GM19238 (cell line): ENCODE results near the gene RGS16.
A peak's percentile ranks its signal among the peaks of the same experiment; 100 is the strongest.

Experiments
- DNase-seq: peaks from one replicate; pipeline ENCODE4 v3.0.0; 2011; ENCODE audit warnings: low spot score; ENCODE audit not compliant: insufficient read length

The RGS16 gene

DNA sequence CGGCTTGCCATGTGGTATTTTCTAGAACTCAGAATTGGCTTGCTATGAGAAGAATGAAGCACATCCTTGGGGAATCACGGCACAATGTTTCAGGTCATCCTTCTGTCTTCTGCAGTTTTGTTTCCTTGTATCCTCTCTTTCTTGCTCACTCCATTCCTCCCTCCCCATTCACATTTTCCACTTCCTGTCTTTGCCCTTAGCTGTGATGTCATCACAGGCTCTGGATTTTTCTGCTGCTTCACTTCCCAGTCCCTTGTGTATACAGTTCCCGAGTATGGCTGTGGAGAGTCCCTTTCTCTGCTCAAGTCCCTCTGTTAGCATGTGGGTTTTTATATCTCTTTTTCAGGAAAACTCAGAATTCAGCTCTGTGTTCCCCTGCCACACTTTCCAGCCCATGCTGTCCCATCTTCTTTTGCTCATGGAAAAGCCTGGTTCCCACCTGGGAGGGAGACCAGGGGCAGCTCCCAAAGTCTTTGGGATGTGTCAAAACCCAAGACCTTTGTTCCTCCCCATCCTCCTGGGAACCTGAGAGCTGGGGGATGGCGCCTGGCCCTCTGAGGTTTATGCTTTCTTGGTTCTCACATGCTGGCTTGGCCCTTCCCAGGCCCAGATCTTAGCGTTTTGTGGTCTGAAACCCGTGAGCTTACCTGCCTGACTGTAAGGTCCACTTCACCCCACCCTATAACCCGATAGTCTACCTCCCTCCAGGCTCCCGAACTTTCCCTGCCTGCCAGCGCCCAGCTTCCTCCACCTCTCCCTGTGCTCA is 4.8 kb upstream of the RGS16 start:
- DNase-seq, result no peak

DNA sequence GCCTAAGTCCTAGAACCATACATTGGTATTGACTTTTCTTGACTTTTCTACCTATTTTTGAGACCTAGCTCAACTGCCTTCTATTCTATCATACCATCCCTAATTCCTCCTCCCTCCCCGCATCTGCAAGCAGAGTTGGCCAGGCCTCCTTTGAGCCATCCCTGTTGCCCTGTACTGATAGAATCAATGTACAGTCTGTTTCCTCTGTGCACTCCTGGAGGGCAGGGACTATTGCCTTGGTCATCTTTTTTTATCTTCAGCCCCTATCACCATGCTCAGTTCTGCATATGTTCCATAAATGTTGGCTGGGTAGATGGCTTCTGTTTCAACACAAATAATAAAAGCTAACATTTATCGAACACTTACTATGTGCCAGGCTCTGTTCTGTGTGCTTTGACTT is 4.0 kb upstream of the RGS16 start:
- DNase-seq, result no peak

DNA sequence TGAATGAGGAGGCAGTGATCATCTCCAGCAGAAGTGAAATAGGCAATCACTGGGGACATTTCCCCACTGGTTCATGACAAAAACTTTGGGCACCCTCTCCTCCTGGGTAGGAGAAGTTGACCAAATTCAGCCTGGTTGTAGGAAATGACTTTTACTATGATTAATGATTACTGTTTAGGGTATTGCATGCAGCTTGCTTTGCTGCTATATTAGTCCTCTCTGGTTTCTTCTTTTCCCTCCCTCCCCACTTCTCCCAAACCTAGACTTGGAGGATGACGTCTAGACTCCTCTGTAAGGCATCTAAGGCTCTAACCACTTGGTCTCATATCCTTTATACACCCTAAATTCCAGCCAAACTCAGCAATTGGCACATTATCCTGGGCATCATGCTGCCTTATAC is 3.4 kb upstream of the RGS16 start:
- no peak for DNase-seq

DNA sequence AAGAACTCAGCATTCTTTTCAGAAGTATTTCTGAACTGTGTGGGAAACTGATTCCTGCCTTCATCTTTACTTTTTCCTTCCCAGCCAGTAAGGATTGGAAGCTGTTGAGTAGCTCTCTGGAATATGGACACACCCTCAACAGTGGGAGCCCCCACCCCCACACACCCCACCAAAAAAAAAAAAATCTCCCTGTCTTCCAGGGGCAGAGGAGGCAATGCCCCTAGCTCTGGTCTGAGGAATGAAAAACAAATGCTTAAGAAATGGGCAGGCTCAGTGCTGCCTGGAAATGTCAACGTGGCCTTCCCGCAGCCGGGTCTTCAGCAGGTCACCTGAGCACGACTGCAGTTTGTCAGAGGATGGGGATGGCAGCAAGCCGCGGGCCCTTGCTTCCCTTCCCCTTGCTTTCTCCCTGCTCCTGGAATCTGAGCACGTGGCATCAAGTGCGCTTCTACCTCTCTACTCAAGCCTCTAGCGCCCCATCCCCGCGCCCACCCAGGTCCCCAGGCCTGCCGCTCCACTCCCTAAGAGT is 479 bp downstream of the RGS16 start:
- no peak for DNase-seq

DNA sequence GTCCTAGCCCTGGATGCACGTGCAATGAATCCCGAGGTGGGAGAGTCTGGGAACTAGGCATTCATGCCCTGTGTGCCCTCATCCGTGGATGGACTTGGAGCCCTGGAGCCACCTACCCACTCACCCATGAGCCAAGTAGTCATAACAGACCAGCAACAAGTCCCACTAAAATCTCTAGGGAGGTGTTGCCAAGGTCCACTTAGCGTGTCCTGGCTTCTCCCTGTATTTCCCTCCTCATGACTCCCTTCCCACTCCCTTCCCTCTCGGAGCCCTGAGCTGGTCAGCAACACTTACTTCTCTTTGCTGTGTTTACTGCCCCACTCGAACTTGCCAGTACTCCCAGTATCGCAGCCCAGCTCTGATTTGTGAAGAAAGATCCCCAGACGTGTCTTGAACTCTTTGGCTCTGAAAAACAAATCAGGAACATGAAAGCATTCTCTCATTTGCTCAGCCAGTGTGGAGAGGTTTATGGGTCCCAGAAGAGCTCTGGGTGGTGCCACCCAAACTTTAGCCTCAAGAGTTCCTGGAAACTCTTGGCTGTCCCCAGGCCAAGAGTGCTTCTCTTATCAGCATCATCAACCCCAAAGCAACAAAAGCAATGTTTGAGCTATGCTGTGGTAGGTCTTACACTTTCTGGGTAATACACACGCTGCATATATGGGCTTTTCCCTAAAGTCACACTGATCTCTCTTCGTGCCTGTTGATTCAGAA is 1.1 kb downstream of the RGS16 start:
- DNase-seq, result no peak

DNA sequence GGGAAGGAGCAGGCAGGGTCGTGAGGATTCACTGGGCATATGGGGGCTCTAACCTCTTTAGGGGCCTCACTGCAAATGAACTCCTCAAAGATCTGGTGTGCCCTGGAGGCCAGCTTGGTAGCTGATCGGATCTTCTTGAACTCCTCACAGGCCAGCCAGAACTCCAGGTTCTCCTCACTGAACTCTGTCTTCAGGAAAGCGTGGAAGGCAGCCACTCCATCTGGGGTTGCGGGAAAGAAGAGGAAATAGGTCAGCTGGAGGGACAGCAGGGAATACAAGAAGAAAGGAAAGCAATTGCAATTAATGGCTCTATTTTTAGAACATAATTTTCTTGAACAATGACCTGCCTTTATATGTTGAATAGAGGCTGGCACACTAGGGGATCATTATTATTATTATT is 2.3 kb downstream of the RGS16 start:
- no peak for DNase-seq

DNA sequence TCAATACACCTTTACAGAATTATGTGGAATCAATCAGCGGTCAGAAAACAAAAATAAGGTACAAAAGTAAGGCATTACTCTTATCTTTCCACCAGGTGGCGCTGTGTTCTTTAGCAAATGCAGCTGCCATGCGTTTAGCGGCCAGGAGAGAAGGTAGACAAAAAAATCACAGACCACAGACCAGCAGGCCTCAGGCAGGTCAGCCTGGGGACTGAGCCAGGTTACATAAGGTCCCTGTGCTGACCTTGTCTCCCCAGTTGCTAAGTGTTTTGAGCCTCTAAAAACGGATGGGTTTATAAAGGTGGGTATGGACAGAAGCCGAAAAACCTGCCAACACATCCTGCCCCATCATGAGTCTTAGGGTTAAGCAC is 2.8 kb downstream of the RGS16 start:
- peak; percentile 48 for DNase-seq

DNA sequence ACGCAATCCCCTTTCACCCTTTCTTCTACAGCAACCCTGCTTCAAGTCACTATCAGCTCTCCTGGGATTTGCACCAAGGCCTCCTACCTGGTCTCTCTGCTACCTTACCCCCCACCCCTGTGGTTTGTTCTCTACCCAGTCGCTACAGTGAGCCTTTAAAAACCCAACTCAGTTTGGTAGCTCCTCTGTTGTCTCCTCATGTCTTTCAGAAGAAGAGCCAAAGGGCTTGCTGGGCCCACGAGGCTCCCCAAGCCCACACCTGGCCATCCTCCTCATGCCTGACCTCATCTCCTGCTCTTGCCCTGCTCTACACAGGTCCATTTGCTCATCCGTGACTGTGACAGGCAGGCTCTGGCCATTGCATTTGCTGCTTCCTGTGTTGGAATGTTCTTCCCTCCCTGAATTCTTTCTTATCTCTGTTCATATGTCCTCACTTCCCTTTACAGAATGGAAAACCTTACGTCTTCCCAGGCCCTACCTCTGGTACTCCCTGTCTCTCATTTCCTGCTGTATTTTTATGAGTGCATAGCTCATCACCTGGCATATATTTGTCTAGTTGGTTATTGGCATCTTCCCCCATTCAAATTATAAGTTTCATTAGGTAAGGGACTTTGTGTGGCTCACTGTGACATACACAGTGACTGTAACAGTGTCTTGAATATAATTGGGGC is 3.3 kb downstream of the RGS16 start:
- DNase-seq, result no peak

DNA sequence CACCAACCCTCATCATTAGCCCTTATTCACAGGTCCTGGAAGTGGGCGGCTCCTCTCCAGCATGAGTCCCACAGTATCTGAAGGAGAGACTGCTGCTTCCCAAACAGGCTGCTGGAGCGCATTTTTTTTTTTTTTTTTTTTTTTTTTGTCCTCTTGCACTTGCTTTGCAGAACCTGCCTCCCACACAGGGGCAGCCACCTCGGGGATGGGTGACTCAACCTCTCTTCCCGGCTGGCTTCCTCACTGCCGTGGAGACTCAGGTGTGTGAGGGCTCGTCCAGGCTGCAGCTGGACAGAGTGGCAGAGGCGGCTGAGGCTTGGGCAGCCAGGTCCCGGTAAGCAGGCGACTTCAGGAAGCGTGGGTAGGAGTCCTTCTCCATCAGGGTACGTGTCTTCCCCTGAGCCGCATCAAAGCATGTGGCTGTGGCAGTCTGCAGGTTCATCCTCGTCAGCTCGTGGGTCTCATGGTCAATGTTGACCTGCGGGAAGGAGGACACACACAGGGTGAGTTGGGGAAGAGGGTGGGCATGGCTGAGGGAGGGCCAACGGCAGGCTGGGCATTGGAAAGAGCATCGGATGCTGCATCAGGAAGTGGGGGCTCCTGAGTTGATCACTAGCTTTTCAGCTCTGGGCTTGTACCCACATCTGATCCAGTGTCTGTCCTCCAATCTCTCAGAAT is 4.0 kb downstream of the RGS16 start:
- no peak for DNase-seq

DNA sequence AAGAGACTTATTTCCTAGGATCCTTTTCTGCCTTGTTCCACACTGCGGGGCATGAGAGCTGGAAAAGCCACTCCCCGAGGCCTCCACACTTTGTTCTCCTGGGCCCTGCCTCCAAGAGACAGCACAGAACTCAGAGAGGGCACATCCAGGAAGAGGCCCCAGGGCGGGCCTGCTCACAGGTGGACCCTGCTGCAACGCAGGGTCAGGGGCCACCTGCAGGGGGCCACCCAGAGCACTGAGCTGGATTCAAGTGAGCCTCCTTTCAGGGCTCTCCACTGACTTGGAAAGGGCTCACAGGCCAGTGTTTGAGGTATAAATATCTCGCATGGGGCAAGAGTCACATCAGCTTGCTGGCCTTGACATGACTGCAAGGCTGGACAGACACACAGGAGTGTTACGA is 4.8 kb downstream of the RGS16 start:
- no peak for DNase-seq

DNA sequence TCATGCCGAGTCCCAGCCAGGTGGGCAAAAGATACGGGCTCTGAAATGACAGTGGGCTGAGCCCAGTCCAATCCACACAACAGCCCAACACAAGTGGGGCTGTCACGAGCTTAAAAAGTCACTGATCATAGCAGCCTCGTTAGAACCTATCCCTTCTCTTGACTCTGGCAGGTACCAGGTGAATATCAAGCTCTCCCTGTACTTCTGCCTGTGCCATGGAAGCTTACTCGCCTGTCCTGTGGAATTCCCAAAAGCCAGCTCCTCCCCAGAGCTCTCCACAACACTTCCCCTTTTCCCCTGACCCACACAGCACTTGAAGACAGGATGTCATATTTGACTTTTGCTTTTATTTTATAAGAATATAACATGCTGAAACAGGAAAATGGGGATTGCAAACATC is 5.9 kb downstream of the RGS16 start:
- DNase-seq, result no peak

DNA sequence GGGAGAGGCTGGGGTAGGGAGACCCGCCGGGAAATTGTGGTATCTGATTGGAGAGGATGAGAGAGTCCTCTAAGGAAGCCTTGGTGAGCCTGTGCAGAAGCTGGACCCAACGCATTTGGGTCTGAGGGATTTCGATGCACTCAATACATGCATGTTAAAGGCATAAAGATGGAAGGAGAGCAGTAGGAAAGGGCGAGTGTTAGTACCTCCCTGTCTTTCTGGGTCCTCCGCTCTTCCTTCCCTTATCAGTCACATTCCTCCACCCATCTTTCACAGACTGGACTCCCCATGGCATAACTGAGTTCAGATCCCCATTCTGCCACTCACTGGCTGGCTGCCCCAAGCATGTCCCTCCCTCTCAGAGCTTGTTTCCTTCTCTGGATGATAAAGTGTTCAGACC is 7.3 kb downstream of the RGS16 start:
- DNase-seq, result no peak

DNA sequence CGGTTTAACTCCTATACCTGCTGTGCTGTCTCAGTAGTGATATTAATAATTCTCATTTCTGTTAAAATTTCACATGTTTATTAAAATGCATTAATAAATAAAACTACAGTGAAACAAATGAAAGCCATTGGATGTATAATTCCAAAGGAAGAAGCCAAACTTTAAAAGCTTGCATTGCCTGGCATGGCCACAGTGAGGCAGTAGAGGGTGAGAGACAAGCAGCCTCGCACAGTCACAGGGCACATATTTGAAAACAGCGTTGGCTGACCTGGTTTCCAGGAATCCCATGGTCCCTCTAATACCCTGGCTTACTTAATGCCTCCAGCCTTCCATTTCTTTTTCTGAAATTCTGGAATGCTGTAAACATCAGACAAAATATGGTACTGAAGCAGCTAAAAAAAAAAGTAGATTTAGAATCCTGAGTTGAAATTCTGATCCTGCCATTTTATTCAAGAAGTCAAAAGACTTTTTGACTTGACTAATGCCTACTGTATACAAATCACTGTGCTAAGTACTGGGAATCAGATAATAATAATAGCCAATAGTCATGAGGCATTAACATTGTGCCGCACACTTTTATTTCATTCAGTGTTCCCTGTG is 8.4 kb downstream of the RGS16 start:
- DNase-seq, result peak; percentile 57

DNA sequence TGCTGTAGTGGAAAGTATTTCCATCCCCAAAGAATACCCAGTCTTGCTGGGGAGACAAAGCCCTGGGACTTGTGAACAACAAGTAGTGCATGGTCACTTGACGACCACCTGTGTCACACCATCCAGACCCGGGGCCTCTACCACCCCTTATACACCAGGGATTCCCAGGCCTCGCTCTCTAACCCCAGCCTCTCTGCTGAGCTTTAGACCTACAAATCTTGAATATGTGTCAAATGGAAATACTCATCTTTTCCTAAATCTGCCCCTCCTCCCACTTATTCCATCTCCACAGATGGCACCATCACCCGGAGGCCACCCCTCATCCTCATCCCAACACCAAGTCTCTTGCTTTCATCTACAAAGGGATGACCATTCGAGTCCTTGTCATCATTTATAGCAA is 14.3 kb downstream of the RGS16 start:
- DNase-seq, result no peak

DNA sequence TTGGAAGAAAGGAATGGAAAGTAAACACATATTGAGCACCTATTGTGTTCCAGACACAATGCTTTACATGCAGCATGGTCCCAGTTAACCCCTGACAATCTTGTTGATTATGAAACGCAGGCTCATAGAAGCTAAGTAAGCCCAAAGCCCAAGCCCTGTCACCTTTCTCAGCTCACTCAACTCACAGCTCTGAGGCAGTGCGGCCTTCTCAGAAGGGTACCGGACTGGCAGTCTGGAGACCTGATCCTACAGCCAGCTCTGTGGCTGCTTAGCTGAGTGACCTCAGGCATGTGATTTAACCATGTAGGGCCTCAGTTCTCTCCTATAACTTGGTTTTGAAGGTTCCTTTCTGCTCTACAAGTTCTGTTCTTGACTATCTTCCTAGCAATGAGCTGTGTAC is 14.7 kb downstream of the RGS16 start:
- DNase-seq, result no peak

DNA sequence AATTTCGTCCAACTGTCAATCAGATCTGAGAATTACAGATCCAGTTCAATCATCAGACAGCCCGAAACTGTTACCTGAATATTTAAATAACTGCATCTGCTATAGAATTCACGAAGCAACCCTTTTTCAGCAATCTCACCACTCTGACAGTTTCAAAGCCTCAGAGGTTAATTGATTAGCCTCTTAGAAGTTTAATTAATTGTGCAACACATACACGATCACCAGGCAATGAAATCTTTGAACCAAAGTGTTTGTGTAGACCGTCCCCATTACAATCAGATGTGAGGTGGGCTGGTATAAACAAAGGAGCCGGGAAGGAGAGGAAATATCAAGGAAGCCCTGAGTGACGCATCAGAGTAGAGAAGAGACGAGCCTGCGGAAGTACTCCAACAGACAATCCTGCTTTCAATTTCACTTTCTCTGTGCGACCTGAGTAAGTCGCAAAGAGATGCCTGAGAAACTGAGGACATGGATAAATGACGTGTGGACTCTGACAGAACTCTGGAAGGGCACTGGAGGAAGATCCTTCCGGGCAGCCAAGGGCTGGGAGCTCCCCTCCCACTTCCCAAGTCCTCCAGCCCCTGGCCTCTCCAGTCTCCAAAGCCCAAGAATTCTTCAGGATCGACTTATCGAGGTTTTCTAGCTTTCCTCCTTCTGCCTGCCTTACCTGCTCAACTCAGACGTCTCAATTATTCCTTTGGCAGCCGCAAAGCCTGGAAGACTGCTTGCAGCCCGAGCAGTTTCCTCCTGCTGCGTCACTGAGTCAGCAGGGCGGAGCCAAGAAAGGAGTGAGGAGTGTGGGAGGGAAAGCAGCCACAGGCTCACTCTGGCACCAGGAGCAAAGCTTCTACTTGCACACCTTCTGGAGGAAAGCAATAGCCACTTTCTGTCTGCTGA is 15.4 kb downstream of the RGS16 start, which contains the start of gene RNASEL:
TSS of gene RNASEL (minus strand) at position 757 of the 897 bp plus-strand sequence. CDS start 2,450 bp downstream, outside the sequence.
- peak; percentile 43 for DNase-seq

DNA sequence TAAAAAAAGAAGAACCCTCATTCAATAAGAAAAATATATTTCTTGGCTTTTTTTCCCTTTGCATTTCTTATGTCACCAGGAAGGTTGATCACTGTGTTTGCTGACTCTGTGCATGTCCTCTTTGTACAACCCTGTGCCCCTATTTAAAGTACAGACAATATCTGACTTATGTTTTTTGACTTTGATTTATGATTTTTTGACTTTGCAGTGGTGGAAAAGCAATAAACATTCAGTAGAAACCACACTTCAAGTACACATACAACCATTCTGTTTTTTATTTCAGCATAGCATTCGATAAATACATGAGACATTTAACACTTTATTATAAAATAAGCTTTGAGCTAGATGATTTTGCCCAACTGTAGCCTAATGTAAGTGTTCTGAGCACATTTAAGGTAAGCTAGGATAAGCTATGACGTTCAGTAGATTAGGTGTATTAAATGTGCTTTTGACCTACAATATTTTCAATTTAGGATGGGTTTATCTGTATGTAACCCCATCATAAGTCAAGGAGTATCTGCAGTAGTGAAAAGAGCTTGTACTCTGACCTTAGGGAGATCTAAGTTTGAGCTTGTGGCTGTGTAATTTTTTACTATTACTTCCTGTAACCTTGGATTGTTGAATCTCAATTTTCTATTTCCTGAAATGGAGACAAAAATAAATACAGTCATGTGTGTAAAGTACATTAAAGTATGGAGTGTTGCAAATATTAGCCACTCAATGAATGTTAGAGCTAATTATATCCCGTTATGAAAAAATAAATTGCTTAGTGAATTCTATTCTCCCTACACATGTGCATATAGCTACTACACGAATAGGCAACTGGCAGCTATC is 16.3 kb downstream of the RGS16 start:
- DNase-seq, result no peak

DNA sequence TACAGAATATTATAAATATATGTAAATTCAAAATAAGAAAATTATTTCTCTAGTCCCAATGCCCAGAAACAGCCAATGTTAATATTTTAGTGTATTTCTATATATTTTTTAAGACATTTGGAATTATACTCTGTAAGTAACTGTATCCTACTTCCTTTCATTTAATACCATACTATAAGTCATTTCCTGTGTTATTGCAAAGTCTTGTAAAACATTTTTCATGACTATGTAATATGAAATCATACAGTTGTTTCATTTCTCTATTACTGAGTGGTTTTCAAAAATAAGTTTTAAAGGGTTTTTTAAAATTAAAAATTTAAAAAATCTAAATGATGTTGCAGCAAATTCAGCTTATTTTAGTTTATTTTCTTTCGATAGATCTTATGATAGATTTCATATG is 17.1 kb downstream of the RGS16 start:
- no peak for DNase-seq

DNA sequence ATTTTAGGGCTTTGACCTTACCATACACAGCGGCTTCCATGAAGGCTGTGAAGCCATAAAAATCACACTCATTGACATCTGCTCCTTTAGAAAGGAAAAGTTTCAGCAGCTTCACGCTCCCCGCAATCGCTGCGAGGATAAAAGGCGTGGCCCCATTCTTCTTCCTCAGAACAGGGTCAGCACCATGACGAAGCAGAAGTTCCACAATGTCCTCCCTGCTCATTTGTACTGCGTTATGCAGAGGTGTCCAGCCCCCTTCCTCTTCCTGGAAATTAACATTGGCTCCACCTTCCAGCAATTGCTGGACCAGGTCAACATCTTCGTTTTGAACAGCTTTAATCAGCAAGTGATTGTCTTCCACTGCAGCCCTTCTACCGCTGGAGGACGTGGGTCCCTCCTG is 17.8 kb downstream of the RGS16 start:
- DNase-seq, result no peak
